T-cell (primary cell): Measurements from ENCODE around the gene GMPPB. TPM values are rescaled to one million over a fixed set of nuclear protein-coding genes. Genes with fewer than 3 reads are reported as not detected.

Experiments
- ATAC-seq, 4 experiments: fragments of 200-7000 bp in 3 of 4; fragments of 150-1000 bp in 1 of 4; cut with Tn5 transposase; replicated peaks in 1 of 4; 1 replicate in 3 of 4; 2 replicates in 1 of 4; pipeline ENCODE4 v1.10.0; 2021; ENCODE audit warnings: moderate library complexity in 3 of 4, mild to moderate bottlenecking in 2 of 4, moderate number of reproducible peaks in 1 of 4
- CTCF ChIA-PET, 2 donors: fragments of 300-600 bp; sonication (Branson Sonifier 250); formaldehyde crosslinking; loops; one replicate each; lab custom pipeline; 2022; ENCODE audit warnings: antibody characterized with exemption in 2 of 2; lab: Charles Lee
- POLR2A ChIA-PET, 2 donors: fragments of 300-600 bp; sonication (Branson Sonifier 250); formaldehyde crosslinking; loops; one replicate each; lab custom pipeline; 2022; ENCODE audit warnings: antibody characterized with exemption in 2 of 2; lab: Charles Lee
- DNase-seq, 35 experiments: peaks; one replicate each; pipeline versions ENCODE4 v3.0.0 to v3.0.0-alpha.2; 2013 to 2023
- H3K27ac ChIP-seq: one replicate; pipeline ENCODE4 v1.5.1; 2013; ENCODE audit warnings: low read length
- H3K27me3 ChIP-seq, 2 experiments: replicated peaks in 1 of 2; 1 replicate in 1 of 2; 2 replicates in 1 of 2; pipeline versions ENCODE4 v1.6.1 to v1.7.0; 2013; ENCODE audit warnings: low read length in 1 of 2, mixed read lengths in 1 of 2; ENCODE audit not compliant: control insufficient read depth in 2 of 2, insufficient read depth in 2 of 2; ENCODE audit errors: extremely low read depth in 1 of 2
- H3K36me3 ChIP-seq, 2 donors: 1 replicate in 1 of 2; 2 replicates in 1 of 2; pipeline versions ENCODE4 v1.6.1 to v1.7.0; 2013; ENCODE audit warnings: low read length in 1 of 2; ENCODE audit not compliant: control insufficient read depth in 2 of 2, insufficient read depth in 1 of 2; ENCODE audit errors: extremely low read depth in 1 of 2
- H3K4me1 ChIP-seq, 2 experiments: 1 replicate in 1 of 2; 2 replicates in 1 of 2; pipeline versions ENCODE4 v1.6.1 to v1.7.0; 2013; ENCODE audit warnings: low read length in 2 of 2, mixed read lengths in 1 of 2; ENCODE audit not compliant: insufficient read depth in 2 of 2, control insufficient read depth in 1 of 2; ENCODE audit errors: extremely low read depth in 1 of 2
- H3K4me3 ChIP-seq, 2 donors: 1 replicate in 1 of 2; 2 replicates in 1 of 2; pipeline versions ENCODE4 v1.5.1 to v1.7.0; 2013; ENCODE audit warnings: mild to moderate bottlenecking in 2 of 2, low read length in 1 of 2, moderate library complexity in 1 of 2; ENCODE audit not compliant: control insufficient read depth in 1 of 2; ENCODE audit errors: extremely low read depth in 1 of 2
- H3K9me3 ChIP-seq: 2 replicates; pipeline ENCODE4 v1.7.0; 2013
- H3K27ac Mint-ChIP-seq, 2 donors: one replicate each; pipeline ENCODE4 v1.8.0; 2020 to 2021; ENCODE audit warnings: mild to moderate bottlenecking in 2 of 2, mixed read lengths in 2 of 2
- H3K27me3 Mint-ChIP-seq, 2 donors: one replicate each; pipeline ENCODE4 v1.8.0; 2021 to 2022; ENCODE audit warnings: mixed read lengths in 2 of 2
- H3K36me3 Mint-ChIP-seq: one replicate; pipeline ENCODE4 v1.8.0; 2021; ENCODE audit warnings: mixed read lengths
- H3K4me1 Mint-ChIP-seq, 3 donors: one replicate each; pipeline ENCODE4 v1.8.0; 2020 to 2022; ENCODE audit warnings: mixed read lengths in 3 of 3, mild to moderate bottlenecking in 1 of 3
- H3K4me3 Mint-ChIP-seq, 3 donors: one replicate each; pipeline ENCODE4 v1.8.0; 2020 to 2022; ENCODE audit warnings: mild to moderate bottlenecking in 3 of 3, mixed read lengths in 3 of 3, moderate library complexity in 3 of 3
- H3K9me3 Mint-ChIP-seq, 3 donors: one replicate each; pipeline ENCODE4 v1.8.0; 2020 to 2022; ENCODE audit warnings: mixed read lengths in 3 of 3
- WGBS: methylation state at CpG from one replicate; pipeline ENCODE4 v1.1.5; 2013; ENCODE audit warnings: missing lambda C conversion rate; ENCODE audit not compliant: insufficient coverage; 5-methylcytosine and 5-hydroxymethylcytosine counted together
- total RNA-seq, 35 experiments: library from RNA in 6 of 35; stranded (reverse) in 6 of 35; fragments of 120-200 nt in 1 of 35; gene quantifications; one replicate each; pipeline versions ENCODE4 v1.2.1 to v1.2.4 and lab custom pipeline; 2013 to 2026

The GMPPB gene
- total RNA-seq, 5 donors from 2014 or later (not counting 1 experiment from before 2014, with no cell fraction given): 34.5 to 54.5 (median 39.9) TPM

DNA sequence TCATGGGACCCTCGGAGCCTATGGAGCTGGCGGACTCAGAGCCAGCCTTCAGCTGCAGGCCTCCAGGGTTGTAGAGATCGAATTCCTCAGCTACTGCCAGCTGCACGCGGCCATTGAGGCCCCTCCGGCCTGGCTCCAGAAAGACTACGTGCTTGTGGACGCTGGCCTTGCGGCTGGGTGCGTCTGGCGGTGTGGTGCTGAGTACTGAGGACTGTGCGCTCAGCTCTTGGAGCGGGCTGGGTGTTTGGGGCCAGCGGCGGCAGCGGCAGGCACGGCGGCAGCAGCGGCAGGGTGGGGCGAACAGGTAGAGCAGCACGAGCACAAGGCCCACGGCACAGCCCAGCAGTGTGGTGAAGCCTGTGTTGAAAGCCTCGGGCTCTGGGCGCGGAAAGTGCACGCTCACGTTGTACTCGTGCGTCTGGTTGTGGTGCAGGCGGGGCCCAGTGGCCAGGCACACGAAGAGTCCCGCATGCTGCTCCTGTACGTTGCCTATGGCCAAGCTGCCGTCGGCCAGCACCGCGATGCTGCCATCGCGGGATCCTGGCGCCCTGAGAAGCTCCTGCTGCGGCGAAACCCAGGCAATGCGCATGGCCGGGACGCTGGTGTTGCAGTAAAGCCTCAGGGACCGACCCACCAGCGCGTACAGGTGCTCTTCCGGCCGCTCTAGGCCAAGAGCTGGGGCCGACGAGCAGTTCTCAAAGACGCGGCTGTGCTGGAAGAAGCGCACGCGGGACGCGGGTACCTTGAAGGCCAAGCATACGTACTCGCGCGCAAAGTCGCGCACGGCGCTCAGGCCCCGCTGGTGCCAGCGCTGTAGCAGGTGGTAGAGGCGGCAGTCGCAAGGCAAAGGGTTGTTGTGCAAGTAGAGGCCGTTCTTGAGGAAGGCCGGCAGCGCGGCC lies 5.5 kb downstream of the GMPPB start:
- CTCF ChIA-PET: no interaction called here
- DNase-seq: no peak
- Mint-ChIP-seq H3K36me3 (peaks cover 4% of the 10 kb centered on the region), H3K9me3 (no peaks in the 10 kb centered on the region), H3K4me3 (peak overlapping the region; percentile 86 to 92 (median 88)), H3K27me3 (no peaks in the 10 kb centered on the region), H3K27ac (peak overlapping the region in 1 of 2 donors; percentile 93), H3K4me1 (peaks cover 28 to 37% (median 35%) of the 10 kb centered on the region in 3 donors)
- Histone ChIP-seq H3K27ac (no peak overlapping the region), H3K9me3 (no peaks in the 10 kb centered on the region), H3K4me3 (peak overlapping the region; percentile 80 to 81), H3K36me3 (peaks cover 5 to 22% of the 10 kb centered on the region in 2 donors), H3K4me1 (peaks cover 3 to 43% of the 10 kb centered on the region in 2 experiments), H3K27me3 (no peaks in the 10 kb centered on the region)
- POLR2A ChIA-PET: no interaction called here
- 92% methylated on average over 74 of the region's 75 CpGs for WGBS
- no peak for ATAC-seq

DNA sequence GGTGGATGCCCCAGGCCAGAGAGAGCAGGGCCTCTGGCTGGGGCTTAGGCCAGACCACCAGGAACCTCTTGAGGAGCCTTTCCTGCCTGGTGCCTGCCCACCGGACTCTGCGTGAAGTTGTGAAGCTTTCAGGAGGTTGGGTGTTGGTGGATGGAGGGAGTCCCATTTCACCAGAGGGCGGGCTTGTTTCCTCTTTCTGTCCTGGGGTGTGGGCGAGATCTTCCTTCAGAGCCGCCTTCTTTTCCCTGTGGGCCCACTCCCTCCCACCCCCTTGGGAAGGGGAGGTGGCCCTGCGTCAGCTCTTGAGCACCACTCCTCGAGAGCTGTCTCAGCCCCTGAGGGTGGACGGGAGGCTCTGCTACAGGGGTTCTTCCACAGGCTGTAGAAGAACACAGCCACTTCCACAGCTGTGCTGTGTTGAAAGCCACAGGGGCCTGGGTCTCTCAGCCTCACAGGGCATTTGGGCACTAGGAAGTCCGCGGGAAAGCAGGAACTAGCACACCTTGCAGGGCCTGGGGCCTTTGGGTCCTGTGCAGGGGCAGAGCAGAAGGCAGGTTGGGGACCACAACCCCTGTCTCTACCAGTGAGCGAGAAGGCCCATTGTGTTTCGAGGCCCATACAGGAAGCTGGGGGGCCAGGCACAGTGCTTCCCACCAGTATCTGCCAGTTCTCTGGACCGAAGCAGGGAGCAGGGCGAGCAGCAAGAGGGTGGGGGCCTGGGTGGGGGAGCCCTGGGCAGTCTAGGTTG lies 6.4 kb downstream of the GMPPB start:
- no peaks in the 10 kb centered on the region for H3K9me3 Mint-ChIP-seq
- DNase-seq: no peak
- ChIA-PET CTCF (no interaction called here), POLR2A (no interaction called here)
- no peaks in the 10 kb centered on the region for H3K27me3 ChIP-seq
- H3K9me3 ChIP-seq: no peaks in the 10 kb centered on the region
- peaks cover 4% of the 10 kb centered on the region for H3K36me3 Mint-ChIP-seq
- no peak overlapping the region for H3K27ac Mint-ChIP-seq
- no peak overlapping the region for H3K27ac ChIP-seq
- peaks cover 3 to 43% of the 10 kb centered on the region in 2 experiments for H3K4me1 ChIP-seq
- no peak for ATAC-seq
- peaks cover 27 to 31% (median 29%) of the 10 kb centered on the region in 3 donors for H3K4me1 Mint-ChIP-seq
- H3K36me3 ChIP-seq: peaks cover 5 to 17% of the 10 kb centered on the region in 2 donors
- H3K27me3 Mint-ChIP-seq: no peaks in the 10 kb centered on the region
- peak overlapping the region; percentile 21 to 92 (median 21) for H3K4me3 Mint-ChIP-seq
- H3K4me3 ChIP-seq: no peak overlapping the region
- over 99% methylated on average over 10 of the region's 14 CpGs for WGBS

DNA sequence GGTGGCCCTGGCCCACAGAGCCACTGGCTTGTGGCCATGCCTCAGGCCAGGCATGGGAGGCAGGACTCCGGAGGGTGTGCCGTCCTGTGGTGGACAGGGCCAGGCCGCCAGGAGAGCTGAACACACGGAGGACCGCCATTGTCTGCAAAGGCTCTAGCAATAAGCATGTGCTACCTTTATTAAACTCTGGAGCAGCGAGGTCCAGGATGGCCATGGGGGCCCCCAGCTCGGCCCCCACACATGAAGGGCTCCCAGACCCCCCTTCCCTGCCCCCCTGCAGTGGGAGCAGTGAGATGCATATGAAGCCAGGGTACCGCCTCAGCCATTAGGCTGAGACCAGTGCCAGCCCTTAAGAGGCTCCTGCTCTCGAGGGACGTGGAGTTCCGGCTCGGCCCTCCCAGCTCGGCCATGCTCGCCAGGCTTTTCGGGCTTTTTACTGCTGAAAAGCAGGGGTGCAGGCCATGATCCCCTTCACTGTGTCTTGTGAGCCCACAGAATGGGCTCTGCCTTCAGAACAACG lies 7.0 kb downstream of the GMPPB start:
- H3K4me3 ChIP-seq: no peak overlapping the region
- no peaks in the 10 kb centered on the region for H3K27me3 ChIP-seq
- H3K9me3 ChIP-seq: no peaks in the 10 kb centered on the region
- H3K27ac Mint-ChIP-seq: no peak overlapping the region
- ChIA-PET CTCF (no interaction called here), POLR2A (no interaction called here)
- no peaks in the 10 kb centered on the region for H3K27me3 Mint-ChIP-seq
- WGBS: 95% methylated on average over 13 of the region's 16 CpGs
- ATAC-seq (no peak), DNase-seq (no peak)
- peaks cover 5 to 11% of the 10 kb centered on the region in 2 donors for H3K36me3 ChIP-seq
- peaks cover 4% of the 10 kb centered on the region for H3K36me3 Mint-ChIP-seq
- peaks cover 3 to 44% of the 10 kb centered on the region in 2 experiments for H3K4me1 ChIP-seq
- H3K9me3 Mint-ChIP-seq: no peaks in the 10 kb centered on the region
- peaks cover 26 to 30% (median 28%) of the 10 kb centered on the region in 3 donors for H3K4me1 Mint-ChIP-seq
- no peak overlapping the region for H3K27ac ChIP-seq
- no peak overlapping the region for H3K4me3 Mint-ChIP-seq

DNA sequence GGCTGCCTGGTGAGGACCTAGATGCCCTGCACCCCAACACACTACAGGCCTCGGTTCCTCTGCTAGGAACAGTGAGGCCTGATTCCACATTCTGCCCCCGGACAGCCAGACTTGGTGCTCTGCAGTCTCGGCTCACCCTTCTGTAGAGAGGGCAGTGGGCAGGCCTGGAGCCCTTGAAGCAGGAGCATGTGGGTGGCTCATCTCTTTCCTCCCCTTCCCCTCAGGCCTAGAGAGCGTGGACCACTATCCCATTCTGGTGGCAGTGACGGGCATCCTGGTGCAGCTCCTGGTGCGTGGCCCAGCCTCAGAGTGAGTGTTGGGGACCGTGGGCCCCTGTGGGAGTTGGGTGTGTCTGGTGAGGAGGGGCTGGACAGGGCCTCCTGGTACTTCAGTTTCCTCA lies 7.6 kb downstream of the GMPPB start:
- no peaks in the 10 kb centered on the region for H3K27me3 Mint-ChIP-seq
- peaks cover 1% of the 10 kb centered on the region for H3K36me3 Mint-ChIP-seq
- no peak overlapping the region for H3K4me3 ChIP-seq
- no peak overlapping the region for H3K4me3 Mint-ChIP-seq
- H3K27me3 ChIP-seq: no peaks in the 10 kb centered on the region
- H3K4me1 ChIP-seq: peaks cover 3 to 44% of the 10 kb centered on the region in 2 experiments
- WGBS: 94% methylated on average over 2 of the region's 7 CpGs
- no peak overlapping the region for H3K27ac ChIP-seq
- H3K27ac Mint-ChIP-seq: no peak overlapping the region
- no peaks in the 10 kb centered on the region for H3K9me3 Mint-ChIP-seq
- H3K36me3 ChIP-seq: peaks cover 5 to 9% of the 10 kb centered on the region in 2 donors
- H3K4me1 Mint-ChIP-seq: peaks cover 26 to 31% (median 28%) of the 10 kb centered on the region in 3 donors
- CTCF ChIA-PET: interaction anchor here in 1 of 2 donors (0.5 kb wide), 1 partner anchor 138 kb away, joined by 3 read pairs; no protein-coding TSS in a partner anchor
- DNase-seq (no peak), ATAC-seq (no peak)
- H3K9me3 ChIP-seq: no peaks in the 10 kb centered on the region
- POLR2A ChIA-PET: no interaction called here

DNA sequence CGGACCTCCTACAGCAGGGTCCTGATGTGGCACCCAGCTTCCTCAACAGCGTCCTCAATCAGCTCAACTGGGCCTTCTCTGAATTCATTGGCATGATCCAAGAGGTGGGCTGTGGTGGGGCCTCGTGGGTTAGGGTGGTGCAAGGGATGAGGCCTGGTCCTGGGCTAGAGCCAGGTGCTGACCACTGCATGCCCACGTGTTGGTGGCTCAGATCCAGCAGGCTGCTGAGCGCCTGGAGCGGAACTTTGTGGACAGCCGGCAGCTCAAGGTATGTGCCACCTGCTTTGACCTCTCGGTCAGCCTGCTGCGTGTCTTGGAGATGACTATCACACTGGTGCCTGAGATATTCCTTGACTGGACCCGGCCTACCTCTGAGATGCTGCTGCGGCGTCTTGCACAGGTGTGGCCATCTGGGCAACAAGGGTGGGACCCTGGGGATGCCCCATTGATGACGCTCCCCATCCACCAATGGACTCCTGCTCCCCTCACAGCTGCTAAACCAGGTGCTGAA lies 8.1 kb downstream of the GMPPB start:
- Mint-ChIP-seq H3K4me3 (no peak overlapping the region), H3K4me1 (peaks cover 23 to 27% (median 25%) of the 10 kb centered on the region in 3 donors), H3K27me3 (no peaks in the 10 kb centered on the region), H3K9me3 (no peaks in the 10 kb centered on the region), H3K27ac (no peak overlapping the region), H3K36me3 (no peaks in the 10 kb centered on the region)
- peaks cover 3 to 44% of the 10 kb centered on the region in 2 experiments for H3K4me1 ChIP-seq
- H3K27ac ChIP-seq: no peak overlapping the region
- POLR2A ChIA-PET: no interaction called here
- ATAC-seq (no peak), DNase-seq (no peak)
- CTCF ChIA-PET: no interaction called here
- 94% methylated on average over 11 of the region's 13 CpGs for WGBS
- no peaks in the 10 kb centered on the region for H3K27me3 ChIP-seq
- peaks cover 5 to 10% of the 10 kb centered on the region in 2 donors for H3K36me3 ChIP-seq
- H3K9me3 ChIP-seq: no peaks in the 10 kb centered on the region
- no peak overlapping the region for H3K4me3 ChIP-seq
